Activated gamma-delta T cell treated with anti-CD3 and anti-CD28 coated beads, Interleukin-2, amount 50 U/mL, for 16 hours (primary cell): ENCODE results near the gene CAMK2D.

Experiments
- DNase-seq: peaks from one replicate; pipeline ENCODE4 v3.0.0-alpha.2; 2020; ENCODE audit warnings: low read depth

Gene CAMK2D

GRCh38 chr4:113522433-113522832 lies 239.1 kb downstream of the CAMK2D start:
- no peak for DNase-seq

DNA sequence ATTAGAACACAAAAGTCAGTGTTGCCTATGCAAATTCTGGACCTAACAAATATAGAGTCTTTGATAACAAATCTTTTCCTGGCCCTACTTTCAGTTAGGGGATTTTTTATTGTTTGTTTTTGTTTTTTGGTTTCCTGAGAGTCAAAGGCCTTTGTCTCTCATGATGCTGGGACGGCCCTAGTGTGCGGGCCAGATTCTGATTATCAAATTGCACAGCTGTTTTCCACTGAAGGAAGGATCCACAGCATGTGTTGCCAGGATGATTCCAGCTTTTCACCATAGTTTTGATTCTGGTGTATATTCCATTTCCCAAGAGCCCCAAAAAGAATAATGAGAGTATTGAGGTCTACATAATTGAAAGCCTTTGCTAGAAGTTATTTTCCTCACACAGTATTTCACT lies 248.2 kb downstream of the CAMK2D start:
- no peak for DNase-seq

GRCh38 chr4:113512880-113513279 lies 248.7 kb downstream of the CAMK2D start:
- no peak for DNase-seq

DNA sequence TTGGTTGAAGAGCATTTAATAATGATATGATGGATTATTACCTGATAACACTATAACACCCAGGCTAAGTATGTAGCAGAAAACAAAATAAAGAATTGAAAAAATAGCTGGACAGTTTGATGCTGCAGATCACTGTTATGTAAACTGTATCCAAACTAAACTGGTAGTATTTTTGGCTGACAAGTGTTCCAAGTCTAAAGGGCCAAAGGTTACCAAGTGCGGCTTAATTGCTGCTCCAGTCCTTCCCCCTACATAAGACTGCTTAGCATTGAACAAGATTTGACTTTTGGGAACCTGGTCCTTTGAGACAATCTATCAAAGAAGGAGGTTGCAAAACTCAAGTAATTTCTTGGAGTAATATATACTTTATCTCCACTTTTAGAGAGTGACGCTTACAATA lies 249.6 kb downstream of the CAMK2D start:
- no peak for DNase-seq

DNA sequence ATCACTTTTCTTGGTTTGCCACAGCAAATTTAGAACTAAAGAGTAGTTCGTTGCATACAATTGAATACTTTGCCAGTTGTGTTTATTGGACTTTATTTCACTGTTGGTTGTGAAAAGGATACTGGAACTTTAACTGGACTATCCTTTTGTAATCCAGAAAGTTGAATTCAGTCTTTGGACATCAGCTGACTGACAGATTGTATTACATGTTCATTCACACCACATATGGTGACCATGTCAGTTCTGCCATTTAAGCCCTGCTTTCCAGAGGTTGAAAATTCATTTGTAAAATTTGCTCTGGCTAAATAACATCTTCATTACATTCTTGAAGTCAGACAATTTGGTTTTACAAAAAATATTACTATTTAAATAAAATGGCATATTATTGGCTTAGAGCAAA lies 251.7 kb downstream of the CAMK2D start:
- no peak for DNase-seq

- no peak for DNase-seq
Observed at GRCh38 chr4:113505044-113505443, 256.5 kb downstream of the CAMK2D start.

- no peak for DNase-seq
Observed at GRCh38 chr4:113504422-113504821, 257.1 kb downstream of the CAMK2D start.

DNA sequence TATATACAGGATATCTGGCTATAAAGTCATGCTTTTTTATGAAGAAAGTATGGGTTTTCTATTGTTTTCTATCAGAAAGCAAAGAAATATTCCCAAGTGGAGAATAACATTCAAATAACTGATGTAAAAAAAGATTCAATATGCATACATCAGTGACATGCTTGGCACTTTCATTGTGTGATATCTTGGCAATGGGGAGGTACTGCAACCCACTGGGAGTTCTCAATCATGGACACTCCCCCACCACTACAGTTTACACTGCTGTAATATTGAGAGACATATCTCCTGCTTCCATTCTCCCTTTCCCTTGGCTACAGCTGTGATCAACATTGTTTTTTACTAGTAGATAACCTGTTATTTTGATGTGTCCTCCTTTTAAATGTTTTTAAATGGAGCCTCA lies 257.8 kb downstream of the CAMK2D start:
- no peak for DNase-seq

- no peak for DNase-seq
Observed at GRCh38 chr4:113502906-113503305, 258.6 kb downstream of the CAMK2D start.

GRCh38 chr4:113502476-113502875 lies 259.1 kb downstream of the CAMK2D start:
- DNase-seq = no peak

DNA sequence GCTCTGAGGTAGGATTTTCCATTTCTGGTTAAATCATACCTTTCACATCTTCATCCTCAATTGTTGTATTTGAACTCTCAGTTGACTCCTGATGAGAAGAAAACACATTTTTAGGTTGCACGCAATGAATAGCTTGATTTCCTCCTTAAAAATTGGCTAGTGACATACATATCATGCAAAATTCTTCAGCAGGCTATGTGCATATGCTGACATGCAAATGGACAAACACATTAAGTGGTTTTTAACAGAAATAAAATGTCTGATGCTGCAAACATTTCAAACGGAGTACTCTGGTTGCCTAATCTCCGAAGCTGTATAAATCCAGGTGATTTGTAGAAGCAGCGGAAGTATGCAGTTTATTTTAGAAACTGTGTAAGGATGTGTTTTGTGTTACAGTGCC lies 261.1 kb downstream of the CAMK2D start:
- no peak for DNase-seq

DNA sequence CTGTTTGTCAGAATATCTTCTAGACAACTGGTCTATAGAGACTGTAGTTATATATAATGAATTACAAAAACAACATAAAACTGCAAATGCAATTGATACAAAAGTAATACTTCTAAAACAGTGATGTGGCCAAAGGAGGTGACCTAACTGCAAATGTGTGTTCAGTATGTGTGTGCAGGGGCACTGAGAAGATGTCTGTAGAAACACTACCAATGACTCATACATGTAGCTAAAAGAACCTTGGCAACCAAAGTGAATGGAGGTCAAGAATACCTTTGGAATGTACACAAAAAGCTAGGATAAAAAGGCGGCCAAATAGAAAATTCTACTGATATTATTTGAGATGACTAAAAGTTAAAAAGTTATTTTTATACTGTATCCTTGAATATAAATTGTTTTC lies 261.8 kb downstream of the CAMK2D start:
- no peak for DNase-seq

DNA sequence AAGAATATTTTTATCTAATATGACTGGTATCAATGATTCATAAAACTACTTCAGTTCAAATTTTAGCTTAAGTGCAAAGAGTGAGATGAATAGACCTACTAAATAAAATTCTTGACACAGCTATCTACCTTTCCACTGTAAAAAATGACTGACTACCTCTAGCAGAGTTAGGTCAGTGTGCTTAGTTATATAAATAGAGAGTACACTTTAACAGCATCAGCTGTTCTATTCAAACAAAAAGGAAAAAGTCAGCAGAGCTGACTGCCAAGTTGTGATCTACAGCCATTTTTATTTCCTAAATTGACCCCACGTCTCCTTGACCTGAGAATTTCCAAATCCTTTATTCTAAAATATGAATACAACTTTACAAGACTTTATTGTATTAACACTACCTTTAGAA lies 262.4 kb downstream of the CAMK2D start:
- DNase-seq = no peak

- DNase-seq = no peak
Observed at GRCh38 chr4:113497154-113497884, 264.2 kb downstream of the CAMK2D start.

DNA sequence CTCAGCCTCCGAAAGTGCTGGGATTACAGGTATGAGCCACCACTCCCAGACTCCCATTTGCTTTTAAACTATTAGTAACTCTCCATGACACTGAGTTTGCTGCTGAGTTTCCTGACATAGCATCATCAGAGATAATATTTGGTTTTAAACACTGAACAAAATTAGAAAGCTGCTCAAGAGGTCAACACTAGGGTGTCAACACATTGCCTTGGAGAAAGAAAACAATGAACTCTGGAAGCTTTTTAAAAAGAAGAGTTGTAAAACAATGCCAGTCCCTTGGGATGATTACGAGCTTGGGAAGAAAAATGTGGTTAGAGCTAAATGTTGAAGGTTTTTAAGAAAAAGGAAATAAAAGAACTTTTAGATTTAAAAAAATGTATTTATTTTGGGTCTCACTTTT lies 264.8 kb downstream of the CAMK2D start:
- DNase-seq = no peak

DNA sequence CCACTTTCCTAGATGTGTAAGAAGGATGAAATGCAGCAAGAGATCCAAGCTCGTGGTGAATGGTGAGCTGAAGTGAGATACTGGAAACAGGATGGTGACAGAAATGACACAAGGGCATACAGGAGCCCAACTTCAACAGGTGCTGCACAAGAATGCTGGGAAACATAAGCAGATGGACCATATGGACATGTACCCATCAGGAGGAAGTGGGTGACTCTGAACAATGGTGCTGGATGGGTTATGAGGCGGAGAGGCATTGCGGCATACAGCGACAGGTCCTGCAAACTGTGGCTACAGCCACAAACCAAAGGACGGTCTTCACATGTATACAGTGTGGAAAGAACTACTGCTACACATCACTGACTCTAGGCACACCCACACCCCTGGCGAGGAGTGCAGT lies 265.7 kb downstream of the CAMK2D start:
- DNase-seq = no peak

GRCh38 chr4:113483131-113483530 lies 278.4 kb downstream of the CAMK2D start:
- DNase-seq = no peak

GRCh38 chr4:113482325-113482724 lies 279.2 kb downstream of the CAMK2D start:
- DNase-seq = no peak

DNA sequence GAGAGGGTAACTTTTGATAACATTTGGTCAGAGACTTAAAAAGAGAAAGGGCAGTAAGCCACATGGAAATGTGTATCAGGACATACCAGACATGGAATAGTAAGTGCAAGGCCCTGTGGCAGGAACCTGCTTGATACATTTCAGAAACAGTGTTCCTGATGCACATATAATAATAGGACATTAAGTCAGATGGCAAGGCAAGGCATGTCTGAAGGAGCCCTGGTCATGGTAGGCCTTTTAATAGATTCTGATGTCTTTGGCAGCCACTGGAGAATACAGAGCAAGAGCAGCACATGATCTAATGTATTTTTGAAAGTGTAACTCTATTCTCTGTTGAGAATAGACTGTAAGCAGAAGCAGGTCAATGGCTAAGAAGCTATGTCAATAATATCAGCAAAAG lies 279.7 kb downstream of the CAMK2D start:
- no peak for DNase-seq

DNA sequence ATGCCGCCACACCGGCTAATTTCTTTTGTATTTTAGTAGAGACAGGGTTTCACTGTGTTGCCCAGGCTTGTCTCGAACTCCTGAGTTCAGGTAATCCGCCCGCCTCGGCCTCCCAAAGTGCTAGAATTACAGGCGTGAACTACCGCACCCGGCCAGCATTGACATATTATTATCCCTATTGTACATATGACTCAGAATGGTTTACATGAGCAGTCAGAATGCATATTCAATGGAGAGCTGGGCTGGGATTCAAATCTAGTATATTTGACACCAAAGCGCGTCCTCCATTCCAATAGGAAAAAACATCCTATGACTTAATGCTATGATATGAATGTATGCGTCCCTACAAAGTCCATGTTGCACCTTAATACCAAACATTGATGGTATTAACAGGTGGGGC lies 281.4 kb downstream of the CAMK2D start:
- no peak for DNase-seq

GRCh38 chr4:113478032-113478431 lies 283.5 kb downstream of the CAMK2D start:
- DNase-seq = no peak

- DNase-seq = no peak
Observed at GRCh38 chr4:113476800-113477199, 284.7 kb downstream of the CAMK2D start.

GRCh38 chr4:113474017-113474416 lies 287.5 kb downstream of the CAMK2D start:
- no peak for DNase-seq

- DNase-seq = no peak
Observed at GRCh38 chr4:113472864-113473263, 288.7 kb downstream of the CAMK2D start.
